ENCODE results near the gene MPST.

Gene MPST

DNA sequence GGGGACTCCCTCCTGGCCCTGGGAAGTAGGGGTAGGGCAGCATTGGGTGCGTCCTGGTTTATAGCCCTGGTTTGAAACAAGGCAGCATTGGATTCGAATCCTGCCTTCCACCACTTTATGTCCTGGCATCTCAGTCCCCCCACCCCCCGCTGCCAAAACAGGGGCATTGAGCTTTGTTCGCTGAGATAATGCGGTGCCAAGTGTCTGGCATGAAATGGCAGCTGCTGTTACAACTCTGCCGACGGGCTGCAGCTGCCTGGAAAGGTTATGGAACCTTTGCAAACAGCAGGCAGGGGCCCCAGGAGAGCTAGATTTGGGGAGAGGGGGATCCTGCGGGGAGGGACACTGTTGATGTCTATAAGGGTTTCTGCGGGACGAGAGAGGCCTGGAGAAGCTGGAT lies 2.2 kb upstream of the MPST start:
- Histone ChIP-seq H3K4me2 (ENCODE audit: low read length) (no peak overlapping the region), H4K20me1 (ENCODE audit: control insufficient read depth, insufficient read depth, low read depth, low read length) (no peaks in the 10 kb centered on the region), H3K4me1 (ENCODE audit: control insufficient read depth, low read length) (peaks cover 17% of the 10 kb centered on the region), H3K79me2 (ENCODE audit: control insufficient read depth, low read length) (peaks cover 14% of the 10 kb centered on the region), H3K27me3 (ENCODE audit: control insufficient read depth, low read length) (no peaks in the 10 kb centered on the region), H3K36me3 (ENCODE audit: control insufficient read depth, low read length) (0 out of 2 replicates have a peak, but pooled peaks cover 3% of the 10 kb centered on the region), H3F3A (ENCODE audit: control insufficient read depth, insufficient read depth) (no peaks in the 10 kb centered on the region), H3K9me2 (replicated peaks; ENCODE audit: control insufficient read depth, low read length) (no peaks in the 10 kb centered on the region), H3K9me3 (ENCODE audit: control insufficient read depth, insufficient read depth, low read length) (no peaks in the 10 kb centered on the region), H3K4me3 (ENCODE audit: low read length) (no peak overlapping the region), H3K27ac (ENCODE audit: low read depth, low read length) (no peak overlapping the region)
- TF ChIP-seq EZH2phosphoT487 (IDR thresholded peaks at IDR 0.05; ENCODE audit: borderline replicate concordance, low read length) = no peak
- TF ChIP-seq, protein P1, sequence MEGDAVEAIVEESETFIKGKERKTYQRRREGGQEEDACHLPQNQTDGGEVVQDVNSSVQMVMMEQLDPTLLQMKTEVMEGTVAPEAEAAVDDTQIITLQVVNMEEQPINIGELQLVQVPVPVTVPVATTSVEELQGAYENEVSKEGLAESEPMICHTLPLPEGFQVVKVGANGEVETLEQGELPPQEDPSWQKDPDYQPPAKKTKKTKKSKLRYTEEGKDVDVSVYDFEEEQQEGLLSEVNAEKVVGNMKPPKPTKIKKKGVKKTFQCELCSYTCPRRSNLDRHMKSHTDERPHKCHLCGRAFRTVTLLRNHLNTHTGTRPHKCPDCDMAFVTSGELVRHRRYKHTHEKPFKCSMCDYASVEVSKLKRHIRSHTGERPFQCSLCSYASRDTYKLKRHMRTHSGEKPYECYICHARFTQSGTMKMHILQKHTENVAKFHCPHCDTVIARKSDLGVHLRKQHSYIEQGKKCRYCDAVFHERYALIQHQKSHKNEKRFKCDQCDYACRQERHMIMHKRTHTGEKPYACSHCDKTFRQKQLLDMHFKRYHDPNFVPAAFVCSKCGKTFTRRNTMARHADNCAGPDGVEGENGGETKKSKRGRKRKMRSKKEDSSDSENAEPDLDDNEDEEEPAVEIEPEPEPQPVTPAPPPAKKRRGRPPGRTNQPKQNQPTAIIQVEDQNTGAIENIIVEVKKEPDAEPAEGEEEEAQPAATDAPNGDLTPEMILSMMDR (IDR thresholded peaks at IDR 0.05; ENCODE audit: low read depth, low read length, poor library complexity, severe bottlenecking) = no peak

DNA sequence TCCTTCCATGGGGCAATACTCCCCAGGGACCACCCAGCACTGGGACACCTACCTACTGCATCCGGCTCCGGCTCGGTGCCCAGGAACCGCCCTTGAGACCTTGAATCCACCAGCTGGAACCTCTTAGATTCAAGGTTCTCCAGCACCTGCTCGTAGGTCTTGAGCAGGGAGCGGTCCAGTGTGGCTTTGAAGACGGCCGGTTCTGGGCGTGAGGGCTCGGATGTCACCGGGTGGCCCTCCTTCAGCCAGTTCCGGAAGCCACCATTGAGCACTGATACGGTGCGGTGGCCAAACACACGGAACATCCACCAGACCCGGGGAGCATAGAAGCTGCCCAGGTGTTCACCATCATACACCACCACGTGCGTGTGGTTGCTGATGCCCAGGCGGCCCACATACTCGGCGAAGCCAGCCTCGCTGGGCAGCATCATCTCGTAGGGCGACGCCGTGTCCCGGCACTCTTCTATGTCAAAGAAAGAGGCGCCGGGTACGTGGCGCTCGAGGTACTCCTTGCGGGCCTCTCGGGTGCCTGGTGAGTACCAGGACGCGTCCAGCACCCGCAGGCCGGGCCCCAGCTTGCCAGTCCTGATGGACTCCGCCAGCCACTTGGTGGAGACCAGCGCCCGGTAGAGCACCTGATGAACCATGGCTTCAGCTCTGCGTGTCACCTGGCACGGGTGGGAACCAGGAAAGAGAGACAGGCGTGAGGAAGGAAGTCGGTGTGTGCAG lies 1.3 kb upstream of the MPST start:
- Histone ChIP-seq H3K79me2 (ENCODE audit: control insufficient read depth, low read length) (peaks cover 18% of the 10 kb centered on the region), H3K9me3 (ENCODE audit: control insufficient read depth, insufficient read depth, low read length) (no peaks in the 10 kb centered on the region), H3K27me3 (ENCODE audit: control insufficient read depth, low read length) (no peaks in the 10 kb centered on the region), H3K4me3 (ENCODE audit: low read length) (peak overlapping the region; percentile 83), H3F3A (ENCODE audit: control insufficient read depth, insufficient read depth) (no peaks in the 10 kb centered on the region), H3K4me2 (ENCODE audit: low read length) (peak overlapping the region; percentile 87), H3K9me2 (replicated peaks; ENCODE audit: control insufficient read depth, low read length) (no peaks in the 10 kb centered on the region), H3K36me3 (ENCODE audit: control insufficient read depth, low read length) (0 out of 2 replicates have a peak, but pooled peaks cover 3% of the 10 kb centered on the region), H4K20me1 (ENCODE audit: control insufficient read depth, insufficient read depth, low read depth, low read length) (no peaks in the 10 kb centered on the region), H3K27ac (ENCODE audit: low read depth, low read length) (no peak overlapping the region), H3K4me1 (ENCODE audit: control insufficient read depth, low read length) (peaks cover 17% of the 10 kb centered on the region)
- no peak for TF ChIP-seq EZH2phosphoT487 (IDR thresholded peaks at IDR 0.05; ENCODE audit: borderline replicate concordance, low read length)
- TF ChIP-seq, protein P1 (IDR thresholded peaks at IDR 0.05; ENCODE audit: low read depth, low read length, poor library complexity, severe bottlenecking) = no peak

DNA sequence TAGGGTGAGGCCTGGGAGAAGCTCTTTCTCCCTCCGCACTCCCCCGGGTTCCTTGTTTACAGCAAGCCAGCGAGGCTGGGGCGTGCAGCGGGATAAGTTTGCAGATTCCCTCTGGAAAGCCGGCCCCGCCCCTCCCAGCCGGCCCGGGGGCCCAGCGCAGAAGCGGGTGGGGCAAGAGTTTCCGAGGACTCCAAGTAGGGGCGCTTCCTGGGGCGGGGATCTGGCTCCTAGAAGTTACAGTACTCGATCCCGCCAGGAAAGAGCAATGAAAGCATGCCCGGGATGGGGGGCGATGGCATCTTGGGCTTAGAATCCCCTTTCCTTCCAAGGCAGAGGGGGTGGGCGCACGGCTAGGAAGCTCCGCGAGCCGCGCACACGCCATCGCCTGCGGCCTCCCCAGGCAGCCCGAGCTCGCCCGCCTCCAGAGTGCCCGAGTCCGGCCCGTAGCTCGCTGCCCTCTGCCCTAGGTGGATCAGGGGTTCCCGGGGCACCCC lies 680 bp upstream of the MPST start:
- Histone ChIP-seq H3K9me2 (replicated peaks; ENCODE audit: control insufficient read depth, low read length) (no peaks in the 10 kb centered on the region), H3K79me2 (ENCODE audit: control insufficient read depth, low read length) (peaks cover 18% of the 10 kb centered on the region), H4K20me1 (ENCODE audit: control insufficient read depth, insufficient read depth, low read depth, low read length) (no peaks in the 10 kb centered on the region)

More for the DNA sequence above, 680 bp upstream of the MPST start:
- no peaks in the 10 kb centered on the region for H3K9me3 ChIP-seq (ENCODE audit: control insufficient read depth, insufficient read depth, low read length)
- no peaks in the 10 kb centered on the region for H3K27me3 ChIP-seq (ENCODE audit: control insufficient read depth, low read length)
- peak overlapping the region; percentile 87 for H3K4me2 ChIP-seq (ENCODE audit: low read length)
- no peak for TF ChIP-seq EZH2phosphoT487 (IDR thresholded peaks at IDR 0.05; ENCODE audit: borderline replicate concordance, low read length)
- TF ChIP-seq, protein P1 (IDR thresholded peaks at IDR 0.05; ENCODE audit: low read depth, low read length, poor library complexity, severe bottlenecking) = no peak
- H3K27ac ChIP-seq (ENCODE audit: low read depth, low read length) = no peak overlapping the region
- H3K4me3 ChIP-seq (ENCODE audit: low read length) = peak overlapping the region; percentile 83
- H3K4me1 ChIP-seq (ENCODE audit: control insufficient read depth, low read length) = peaks cover 17% of the 10 kb centered on the region
- no peaks in the 10 kb centered on the region for H3F3A ChIP-seq (ENCODE audit: control insufficient read depth, insufficient read depth)
- 0 out of 2 replicates have a peak, but pooled peaks cover 3% of the 10 kb centered on the region for H3K36me3 ChIP-seq (ENCODE audit: control insufficient read depth, low read length)
